Mesothelial cell of epicardium (in vitro differentiated cells): Measurements from ENCODE around the gene HOXB9. TPM values are rescaled to one million over a fixed set of nuclear protein-coding genes. Genes with fewer than 3 reads are reported as not detected.
A peak's percentile ranks its signal among the peaks of the same experiment; 100 is the strongest.

Source experiments
- DNase-seq, 2 experiments: peaks; one replicate each; pipeline ENCODE4 v3.0.0; 2021; ENCODE audit warnings: low spot score in 2 of 2; ENCODE audit not compliant: unreplicated experiment in 2 of 2
- H3K27ac Mint-ChIP-seq: 2 replicates; pipeline ENCODE4 v1.8.0; 2021; ENCODE audit warnings: mixed read lengths
- H3K27me3 Mint-ChIP-seq: 2 replicates; pipeline ENCODE4 v1.8.0; 2021; ENCODE audit warnings: low read depth, mixed read lengths
- H3K36me3 Mint-ChIP-seq: 2 replicates; pipeline ENCODE4 v1.8.0; 2021; ENCODE audit warnings: mixed read lengths
- H3K4me1 Mint-ChIP-seq: 2 replicates; pipeline ENCODE4 v1.8.0; 2021; ENCODE audit warnings: mixed read lengths
- H3K4me3 Mint-ChIP-seq: 2 replicates; pipeline ENCODE4 v1.8.0; 2021; ENCODE audit warnings: mild to moderate bottlenecking, moderate library complexity, mixed read lengths
- H3K9me3 Mint-ChIP-seq: 2 replicates; pipeline ENCODE4 v1.8.0; 2021; ENCODE audit warnings: mixed read lengths
- total RNA-seq: library from RNA; stranded (reverse); gene quantifications from 3 replicates; pipeline ENCODE4 v1.2.1, GENCODE V29; 2021
- TF ChIP-seq, protein P1 (sequence below): fragments of 200-600 bp; sonication (generic); IDR thresholded peaks from one replicate; pipeline ENCODE4 v1.5.0; 2021; ENCODE audit warnings: antibody characterized with exemption; ENCODE audit not compliant: unreplicated experiment

Gene HOXB9
- total RNA-seq, 1 donor from 2014 or later, result 35.4 TPM

DNA sequence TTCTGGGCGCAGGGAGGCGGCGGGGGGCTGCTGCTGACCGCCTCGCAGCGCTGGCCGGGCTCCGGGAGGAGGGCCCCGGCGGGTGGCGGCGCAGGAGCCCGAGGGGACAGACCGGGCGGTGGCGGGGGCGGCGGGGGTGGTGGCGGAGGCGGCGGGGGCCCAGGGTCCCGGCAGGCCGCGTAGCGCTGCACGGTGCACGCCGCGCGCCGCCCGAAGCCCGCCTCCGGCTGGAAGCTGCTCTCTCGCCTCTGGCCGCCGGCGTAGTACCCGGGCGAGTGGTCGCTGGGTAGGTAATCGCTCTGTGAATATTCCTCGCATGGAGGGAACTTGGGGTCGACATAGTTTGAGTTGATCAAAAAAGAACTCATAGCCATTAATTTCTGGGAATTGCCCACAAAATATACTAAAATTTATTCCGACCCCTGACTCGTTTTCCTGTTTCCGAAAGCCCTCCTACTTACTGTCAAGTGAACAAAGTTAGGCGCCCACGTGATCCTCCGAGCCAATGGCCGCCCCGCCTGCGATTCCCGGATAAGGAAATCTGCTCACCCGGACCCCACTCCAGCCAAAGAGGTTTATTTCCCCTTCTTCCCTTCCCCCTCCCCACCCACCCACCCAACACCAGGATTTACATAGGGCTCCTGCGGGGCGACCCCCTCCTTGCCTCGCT, 48.1 kb downstream of the HOXB9 start, which contains the start of gene HOXB4:
Gene HOXB4, minus strand, starts transcription at position 405 of the 670 bp plus-strand sequence. Its CDS starts 31 bp downstream, at position 374.
- Mint-ChIP-seq H3K27me3 (no peaks in the 10 kb centered on the region), H3K36me3 (peaks cover 27% of the 10 kb centered on the region), H3K27ac (peak within 1 kb of the TSS; percentile 100), H3K4me3 (peak within 1 kb of the TSS; percentile 90), H3K9me3 (no peaks in the 10 kb centered on the region), H3K4me1 (peaks cover 82% of the 10 kb centered on the region)
- TF ChIP-seq, protein P1, sequence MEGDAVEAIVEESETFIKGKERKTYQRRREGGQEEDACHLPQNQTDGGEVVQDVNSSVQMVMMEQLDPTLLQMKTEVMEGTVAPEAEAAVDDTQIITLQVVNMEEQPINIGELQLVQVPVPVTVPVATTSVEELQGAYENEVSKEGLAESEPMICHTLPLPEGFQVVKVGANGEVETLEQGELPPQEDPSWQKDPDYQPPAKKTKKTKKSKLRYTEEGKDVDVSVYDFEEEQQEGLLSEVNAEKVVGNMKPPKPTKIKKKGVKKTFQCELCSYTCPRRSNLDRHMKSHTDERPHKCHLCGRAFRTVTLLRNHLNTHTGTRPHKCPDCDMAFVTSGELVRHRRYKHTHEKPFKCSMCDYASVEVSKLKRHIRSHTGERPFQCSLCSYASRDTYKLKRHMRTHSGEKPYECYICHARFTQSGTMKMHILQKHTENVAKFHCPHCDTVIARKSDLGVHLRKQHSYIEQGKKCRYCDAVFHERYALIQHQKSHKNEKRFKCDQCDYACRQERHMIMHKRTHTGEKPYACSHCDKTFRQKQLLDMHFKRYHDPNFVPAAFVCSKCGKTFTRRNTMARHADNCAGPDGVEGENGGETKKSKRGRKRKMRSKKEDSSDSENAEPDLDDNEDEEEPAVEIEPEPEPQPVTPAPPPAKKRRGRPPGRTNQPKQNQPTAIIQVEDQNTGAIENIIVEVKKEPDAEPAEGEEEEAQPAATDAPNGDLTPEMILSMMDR, result no peak
- DNase-seq, result peak; percentile 78 to 83

GRCh38 chr17:48577330-48577945, 48.7 kb downstream of the HOXB9 start:
- H3K36me3 Mint-ChIP-seq, result peaks cover 22% of the 10 kb centered on the region
- TF ChIP-seq, protein P1, result no peak
- H3K27me3 Mint-ChIP-seq, result no peaks in the 10 kb centered on the region
- peaks cover 82% of the 10 kb centered on the region for H3K4me1 Mint-ChIP-seq
- no peaks in the 10 kb centered on the region for H3K9me3 Mint-ChIP-seq
- H3K4me3 Mint-ChIP-seq, result peak overlapping the region; percentile 85
- peak overlapping the region; percentile 99 for H3K27ac Mint-ChIP-seq
- DNase-seq, result no peak

- peak overlapping the region; percentile 85 for H3K4me3 Mint-ChIP-seq
- H3K27ac Mint-ChIP-seq, result peak overlapping the region; percentile 99
- no peaks in the 10 kb centered on the region for H3K9me3 Mint-ChIP-seq
- TF ChIP-seq, protein P1, result no peak
- H3K36me3 Mint-ChIP-seq, result peaks cover 21% of the 10 kb centered on the region
- H3K27me3 Mint-ChIP-seq, result no peaks in the 10 kb centered on the region
- H3K4me1 Mint-ChIP-seq, result peaks cover 86% of the 10 kb centered on the region
- no peak for DNase-seq
Observed at GRCh38 chr17:48576479-48577309, 49.5 kb downstream of the HOXB9 start.

DNA sequence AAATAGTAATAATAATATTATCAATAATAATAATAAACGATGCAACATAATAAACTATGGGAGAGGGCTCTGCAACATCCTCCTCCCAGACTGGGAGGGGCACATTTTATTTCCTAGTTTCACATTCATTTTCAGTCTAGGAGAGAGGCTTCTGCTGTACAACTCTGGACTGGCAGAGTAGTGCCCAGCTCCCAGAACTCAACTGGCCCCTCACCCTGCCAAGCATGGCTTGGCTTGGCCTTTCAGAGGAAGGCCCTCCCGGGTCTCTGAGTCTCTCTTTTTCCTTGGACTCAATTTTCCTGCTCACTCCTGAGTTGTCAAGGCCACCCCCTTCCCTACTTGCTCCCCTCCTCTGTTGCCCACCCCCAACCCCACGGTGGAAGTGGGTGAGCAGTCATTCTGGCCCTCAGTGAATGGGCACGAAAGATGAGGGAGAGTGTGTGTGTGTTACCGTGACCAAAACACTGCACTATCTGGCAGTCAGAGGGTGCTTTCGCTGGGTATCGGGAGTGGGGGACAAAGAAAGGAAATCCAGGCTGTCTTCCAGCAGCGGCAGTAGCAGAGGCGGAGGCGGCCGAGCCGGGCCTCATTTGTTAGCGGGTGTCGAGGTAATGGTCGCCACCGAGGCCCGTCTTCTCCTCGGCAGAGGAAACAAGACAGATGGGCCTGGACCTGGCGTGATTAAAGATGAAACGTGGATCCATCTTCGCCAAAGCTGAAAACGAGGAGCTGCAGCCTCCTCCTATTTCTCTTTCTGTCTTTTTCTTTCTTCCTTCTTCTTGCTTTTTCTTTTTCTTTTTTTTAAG, 50.3 kb downstream of the HOXB9 start:
- Mint-ChIP-seq H3K4me3 (peak overlapping the region; percentile 85), H3K27ac (no peak overlapping the region), H3K4me1 (peaks cover 88% of the 10 kb centered on the region), H3K9me3 (no peaks in the 10 kb centered on the region), H3K36me3 (peaks cover 23% of the 10 kb centered on the region), H3K27me3 (no peaks in the 10 kb centered on the region)
- no peak for DNase-seq
- TF ChIP-seq, protein P1, result no peak

- Mint-ChIP-seq H3K4me1 (peaks cover 88% of the 10 kb centered on the region), H3K36me3 (peaks cover 27% of the 10 kb centered on the region), H3K27me3 (no peaks in the 10 kb centered on the region), H3K9me3 (no peaks in the 10 kb centered on the region), H3K4me3 (no peak overlapping the region), H3K27ac (no peak overlapping the region)
- TF ChIP-seq, protein P1, result no peak
- DNase-seq, result no peak
Observed at GRCh38 chr17:48575066-48575582, 51.0 kb downstream of the HOXB9 start.
